ENCODE measurements around the gene SCD5.

DNA sequence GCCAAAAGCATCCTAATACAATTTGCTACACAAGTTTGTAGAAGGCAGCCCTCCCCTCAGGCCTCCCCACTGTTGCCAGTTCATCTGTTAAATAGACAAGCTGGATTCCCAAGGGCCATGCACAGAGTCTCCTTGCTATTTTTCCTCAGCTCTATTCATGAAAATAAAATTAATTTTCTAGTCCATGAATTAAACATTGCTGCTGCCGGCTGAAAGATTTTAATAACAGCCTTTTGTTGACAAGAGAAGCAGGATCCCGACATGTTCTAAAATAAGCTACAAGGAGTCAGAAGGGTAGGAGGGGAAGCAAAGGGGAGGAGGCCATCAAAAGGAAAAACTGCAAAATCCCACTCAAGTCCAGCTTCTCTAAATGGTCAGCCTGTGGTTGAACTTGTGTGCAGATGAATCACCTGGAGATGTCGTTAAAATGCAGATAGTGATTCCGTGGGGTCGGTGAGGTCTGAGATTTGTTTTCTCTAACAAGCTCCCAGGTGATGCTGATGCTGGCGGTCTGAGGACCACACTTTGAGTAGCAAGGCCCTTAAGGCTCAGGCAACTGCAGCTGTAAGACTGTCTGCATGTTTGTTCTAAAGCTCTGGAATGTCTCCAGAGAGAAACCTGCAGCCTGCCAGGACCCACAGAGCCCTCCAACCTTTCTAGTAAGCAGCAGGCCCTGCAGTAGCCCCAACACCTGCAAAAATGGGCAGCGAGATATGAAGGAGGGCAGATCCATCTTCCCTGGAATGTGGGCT lies 9.4 kb downstream of the SCD5 start:
- TF ChIP-seq, protein P1, sequence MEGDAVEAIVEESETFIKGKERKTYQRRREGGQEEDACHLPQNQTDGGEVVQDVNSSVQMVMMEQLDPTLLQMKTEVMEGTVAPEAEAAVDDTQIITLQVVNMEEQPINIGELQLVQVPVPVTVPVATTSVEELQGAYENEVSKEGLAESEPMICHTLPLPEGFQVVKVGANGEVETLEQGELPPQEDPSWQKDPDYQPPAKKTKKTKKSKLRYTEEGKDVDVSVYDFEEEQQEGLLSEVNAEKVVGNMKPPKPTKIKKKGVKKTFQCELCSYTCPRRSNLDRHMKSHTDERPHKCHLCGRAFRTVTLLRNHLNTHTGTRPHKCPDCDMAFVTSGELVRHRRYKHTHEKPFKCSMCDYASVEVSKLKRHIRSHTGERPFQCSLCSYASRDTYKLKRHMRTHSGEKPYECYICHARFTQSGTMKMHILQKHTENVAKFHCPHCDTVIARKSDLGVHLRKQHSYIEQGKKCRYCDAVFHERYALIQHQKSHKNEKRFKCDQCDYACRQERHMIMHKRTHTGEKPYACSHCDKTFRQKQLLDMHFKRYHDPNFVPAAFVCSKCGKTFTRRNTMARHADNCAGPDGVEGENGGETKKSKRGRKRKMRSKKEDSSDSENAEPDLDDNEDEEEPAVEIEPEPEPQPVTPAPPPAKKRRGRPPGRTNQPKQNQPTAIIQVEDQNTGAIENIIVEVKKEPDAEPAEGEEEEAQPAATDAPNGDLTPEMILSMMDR (conservative IDR thresholded peaks at IDR 0.05): no peak
- no peak for TF ChIP-seq ZFX (IDR thresholded peaks at IDR 0.05)
